H1 (cell line): Measurements from ENCODE around the gene DGKD. TPM values are rescaled to one million over a fixed set of nuclear protein-coding genes. Genes with fewer than 3 reads are reported as not detected.

ENCODE experiments used
- CTCF ChIA-PET: fragments of 300-600 bp; sonication (Branson Sonifier 250); formaldehyde crosslinking; loops from one replicate; lab custom pipeline; 2021; ENCODE audit not compliant: partially characterized antibody; lab: Charles Lee
- POLR2A ChIA-PET: fragments of 300-600 bp; sonication (Branson Sonifier 250); formaldehyde crosslinking; loops from one replicate; lab custom pipeline; 2021; ENCODE audit warnings: inconsistent platforms; ENCODE audit not compliant: partially characterized antibody; lab: Charles Lee
- DNase-seq, 2 experiments: peaks; one replicate each; pipeline versions ENCODE4 v3.0.0 to v3.0.0-alpha.2; 2010 to 2022; ENCODE audit warnings: low spot score in 2 of 2, low read depth in 1 of 2, mixed read lengths in 1 of 2
- FAIRE-seq: peaks from 2 replicates; lab custom pipeline; 2011; peaks lifted over from hg19 to GRCh38; lab: Jason Lieb, UNC
- H2AFZ ChIP-seq: 2 replicates; pipeline ENCODE4 v1.8.1; 2012; ENCODE audit warnings: low read length, inconsistent platforms
- H2AK5ac ChIP-seq: 2 replicates; pipeline ENCODE4 v1.6.1; 2013; ENCODE audit warnings: low read depth, low read length
- H2BK120ac ChIP-seq: replicated peaks from 2 replicates; pipeline ENCODE3; 2013; ENCODE audit warnings: low read depth, low read length, inconsistent platforms
- H2BK12ac ChIP-seq: 2 replicates; pipeline ENCODE4 v1.6.1; 2013; ENCODE audit warnings: low read depth, low read length
- H2BK15ac ChIP-seq: 2 replicates; pipeline ENCODE4 v1.6.1; 2013; ENCODE audit warnings: low read length
- H2BK20ac ChIP-seq: 2 replicates; pipeline ENCODE4 v1.6.1; 2013; ENCODE audit warnings: low read length
- H2BK5ac ChIP-seq: 2 replicates; pipeline ENCODE4 v1.6.1; 2013; ENCODE audit warnings: low read depth, low read length
- H3K14ac ChIP-seq: 2 replicates; pipeline ENCODE4 v1.6.1; 2013; ENCODE audit warnings: inconsistent platforms; ENCODE audit not compliant: insufficient read length
- H3K18ac ChIP-seq: 2 replicates; pipeline ENCODE4 v1.6.1; 2013; ENCODE audit warnings: low read length; ENCODE audit errors: extremely low read depth
- H3K23ac ChIP-seq: 2 replicates; pipeline ENCODE4 v1.6.1; 2013; ENCODE audit warnings: inconsistent platforms; ENCODE audit not compliant: insufficient read length
- H3K23me2 ChIP-seq: 2 replicates; pipeline ENCODE4 v1.6.1; 2013; ENCODE audit warnings: low read depth, low read length
- H3K27ac ChIP-seq: 2 replicates; pipeline ENCODE4 v1.6.1; 2011; ENCODE audit warnings: low read depth, low read length, inconsistent platforms
- H3K27me3 ChIP-seq, 4 experiments: replicated peaks in 1 of 4; 1 replicate in 1 of 4; 2 replicates in 3 of 4; pipeline versions ENCODE4 v1.6.1 to v1.8.1; 2011 to 2013; ENCODE audit warnings: low read length in 3 of 4, mild to moderate bottlenecking in 3 of 4, inconsistent platforms in 2 of 4, mixed read lengths in 2 of 4, moderate library complexity in 1 of 4; ENCODE audit not compliant: control insufficient read depth in 3 of 4, insufficient read depth in 3 of 4; ENCODE audit errors: extremely low read depth in 1 of 4
- H3K36me3 ChIP-seq, 4 experiments: 2 replicates each; pipeline versions ENCODE4 v1.6.1 to v1.8.1; 2011 to 2013; ENCODE audit warnings: mild to moderate bottlenecking in 4 of 4, low read length in 3 of 4, moderate library complexity in 2 of 4, control low read depth in 1 of 4, inconsistent platforms in 1 of 4; ENCODE audit not compliant: insufficient read depth in 4 of 4, control insufficient read depth in 2 of 4
- H3K4ac ChIP-seq: replicated peaks from 2 replicates; pipeline ENCODE3; 2013; ENCODE audit warnings: low read length, low read depth, mixed read lengths, inconsistent platforms; ENCODE audit not compliant: insufficient read length
- H3K4me1 ChIP-seq, 4 experiments: replicated peaks in 1 of 4; 1 replicate in 1 of 4; 2 replicates in 3 of 4; pipeline versions ENCODE4 v1.6.1 to v1.8.1; 2011 to 2013; ENCODE audit warnings: low read length in 3 of 4, inconsistent platforms in 2 of 4, mixed read lengths in 1 of 4; ENCODE audit not compliant: insufficient read depth in 4 of 4, control insufficient read depth in 3 of 4
- H3K4me2 ChIP-seq, 2 experiments: 2 replicates each; pipeline versions ENCODE4 v1.6.1 to v1.8.1; 2011 to 2013; ENCODE audit warnings: low read depth in 2 of 2, low read length in 2 of 2, control low read depth in 1 of 2, inconsistent platforms in 1 of 2, mild to moderate bottlenecking in 1 of 2; ENCODE audit not compliant: insufficient read depth in 1 of 2
- H3K4me3 ChIP-seq, 4 experiments: fragments of 200-600, 300-600 bp in 1 of 4; sonication (generic), shearing (Covaris generic), sonication (Bioruptor Twin) in 1 of 4; 2 replicates each; pipeline versions ENCODE4 v1.5.1 to v1.8.1; 2011 to 2016; ENCODE audit warnings: low read length in 4 of 4, low read depth in 3 of 4, control low read depth in 2 of 4, inconsistent platforms in 2 of 4, mild to moderate bottlenecking in 2 of 4, mixed read lengths in 1 of 4, moderate library complexity in 1 of 4; ENCODE audit not compliant: insufficient read depth in 2 of 4; ENCODE audit errors: extremely low read depth in 1 of 4
- H3K56ac ChIP-seq: replicated peaks from 2 replicates; pipeline ENCODE3; 2013; ENCODE audit warnings: low read depth, mild to moderate bottlenecking, mixed read lengths, low read length, inconsistent platforms; ENCODE audit not compliant: insufficient read length
- H3K79me1 ChIP-seq: 2 replicates; pipeline ENCODE4 v1.6.1; 2013; ENCODE audit warnings: low read depth, low read length, control low read depth
- H3K79me2 ChIP-seq, 2 experiments: 2 replicates each; pipeline versions ENCODE4 v1.6.1 to v1.8.1; 2012 to 2013; ENCODE audit warnings: low read length in 2 of 2, mild to moderate bottlenecking in 2 of 2, inconsistent platforms in 1 of 2; ENCODE audit not compliant: insufficient read depth in 2 of 2, control insufficient read depth in 1 of 2
- H3K9ac ChIP-seq, 4 experiments: replicated peaks in 1 of 4; 1 replicate in 1 of 4; 2 replicates in 3 of 4; pipeline versions ENCODE4 v1.6.1 to v1.8.1; 2011 to 2013; ENCODE audit warnings: low read depth in 3 of 4, low read length in 3 of 4, control low read depth in 2 of 4, mild to moderate bottlenecking in 2 of 4, moderate library complexity in 2 of 4, inconsistent platforms in 1 of 4; ENCODE audit errors: extremely low read depth in 1 of 4
- H3K9me3 ChIP-seq, 2 experiments: 2 replicates each; pipeline versions ENCODE4 v1.6.1 to v1.8.1; 2012 to 2013; ENCODE audit warnings: mild to moderate bottlenecking in 2 of 2, moderate library complexity in 2 of 2, control low read depth in 1 of 2, inconsistent platforms in 1 of 2, low read depth in 1 of 2, low read length in 1 of 2, mixed read lengths in 1 of 2; ENCODE audit not compliant: insufficient read depth in 2 of 2
- H4K20me1 ChIP-seq, 2 experiments: replicated peaks in 1 of 2; 2 replicates each; pipeline versions ENCODE3 to v1.8.1; 2011 to 2013; ENCODE audit warnings: inconsistent platforms in 2 of 2, low read length in 2 of 2, mild to moderate bottlenecking in 1 of 2; ENCODE audit not compliant: insufficient read depth in 2 of 2, control insufficient read depth in 1 of 2
- H4K5ac ChIP-seq: 2 replicates; pipeline ENCODE4 v1.6.1; 2013; ENCODE audit warnings: low read length, low read depth, mixed read lengths, inconsistent platforms; ENCODE audit not compliant: insufficient read length
- H4K8ac ChIP-seq: 2 replicates; pipeline ENCODE4 v1.8.0; 2013; ENCODE audit warnings: mild to moderate bottlenecking, moderate library complexity, low read length, inconsistent platforms; ENCODE audit not compliant: insufficient read depth; ENCODE audit errors: extremely low read depth
- H4K91ac ChIP-seq: replicated peaks from 2 replicates; pipeline ENCODE3; 2013; ENCODE audit warnings: low read length, mixed read lengths, inconsistent platforms; ENCODE audit not compliant: insufficient read length
- EP300 ChIP-seq, 2 experiments: IDR thresholded peaks; 1 replicate in 1 of 2; 2 replicates in 1 of 2; pipeline ENCODE4 v1.6.1; 2011 to 2012; ENCODE audit warnings: low read depth in 2 of 2, low read length in 2 of 2, mild to moderate bottlenecking in 2 of 2, borderline replicate concordance in 1 of 2, inconsistent platforms in 1 of 2, moderate library complexity in 1 of 2
- RAD21 ChIP-seq, 2 experiments: IDR thresholded peaks in 1 of 2; conservative IDR thresholded peaks in 1 of 2; 2 replicates each; pipeline ENCODE4 v1.6.1; 2011; ENCODE audit warnings: low read depth in 2 of 2, low read length in 2 of 2, improper control_type of control experiment in 1 of 2, inconsistent platforms in 1 of 2, mild to moderate bottlenecking in 1 of 2, moderate library complexity in 1 of 2
- RNF2 ChIP-seq: fragments of 200-900, 300-1000 bp; sonication (generic); IDR thresholded peaks from 2 replicates; pipeline ENCODE4 v1.7.1; 2016; ENCODE audit warnings: borderline replicate concordance, low read depth, mild to moderate bottlenecking, antibody characterized with exemption, low read length; ENCODE audit not compliant: poor library complexity, severe bottlenecking; ENCODE audit errors: missing control alignments
- SAP30 ChIP-seq: fragments of 300-600 bp; sonication (generic); IDR thresholded peaks from 2 replicates; pipeline ENCODE4 v1.7.1; 2012; ENCODE audit warnings: low read length, moderate library complexity, mild to moderate bottlenecking, inconsistent platforms; ENCODE audit not compliant: insufficient read depth, insufficient replicate concordance
- SIX5 ChIP-seq: IDR thresholded peaks from 2 replicates; pipeline ENCODE4 v1.6.1; 2011; ENCODE audit warnings: mild to moderate bottlenecking, low read depth, low read length
- YY1 ChIP-seq: IDR thresholded peaks from 2 replicates; pipeline ENCODE4 v1.6.1; 2011; ENCODE audit warnings: low read depth, mild to moderate bottlenecking, low read length
- WGBS, 2 experiments: shearing (Covaris generic) in 1 of 2; methylation state at CpG; one replicate each; pipeline versions ENCODE4 v1.1.6 to v1.1.7; 2013 to 2015; ENCODE audit warnings: low lambda C conversion rate in 2 of 2, mixed read lengths in 2 of 2, inconsistent platforms in 1 of 2, low coverage in 1 of 2, missing lambda C conversion rate in 1 of 2; ENCODE audit not compliant: insufficient replicate concordance in 2 of 2, insufficient coverage in 1 of 2, insufficient read length in 1 of 2; ENCODE audit errors: extremely low coverage in 1 of 2, missing lambda C conversion rate in 1 of 2; 5-methylcytosine and 5-hydroxymethylcytosine counted together
- polyA plus RNA-seq, 7 experiments: library from polyadenylated mRNA; depleted of rRNA in 3 of 7; stranded (reverse) in 5 of 7; unstranded in 2 of 7; fragments of >200 nt in 5 of 7; fragments of 200-250 nt in 2 of 7; gene quantifications; 1 replicate in 5 of 7; 2 replicates in 1 of 7; 4 replicates in 1 of 7; pipeline versions ENCODE4 v1.2.1 to v1.2.3, GENCODE V29; 2011 to 2013; ENCODE audit warnings: missing spikeins in 2 of 7, mixed read lengths in 2 of 7
- total RNA-seq: library from RNA; stranded (reverse); fragmentation: NEBNext Ultra II Directional; extraction: Animal tissue kit (Norgen Biotek cat#: 25700); gene quantifications from 2 replicates; pipeline ENCODE4 v1.2.1, GENCODE V29; 2021
- TF ChIP-seq, protein P1 (sequence below), 3 experiments: IDR thresholded peaks; 1 replicate in 2 of 3; 2 replicates in 1 of 3; pipeline versions ENCODE4 v1.5.1 to v1.6.1; 2011; ENCODE audit warnings: low read length in 3 of 3, mild to moderate bottlenecking in 3 of 3, inconsistent platforms in 2 of 3, low read depth in 1 of 3, moderate library complexity in 1 of 3; ENCODE audit not compliant: insufficient read depth in 1 of 3; ENCODE audit errors: control extremely low read depth in 1 of 3

DGKD gene
- total and polyA plus RNA-seq, 2 of the 8 experiments (the other 6 are each of a cell fraction or from before 2014, with no cell fraction given) = 7.7 to 30.9 TPM

DNA sequence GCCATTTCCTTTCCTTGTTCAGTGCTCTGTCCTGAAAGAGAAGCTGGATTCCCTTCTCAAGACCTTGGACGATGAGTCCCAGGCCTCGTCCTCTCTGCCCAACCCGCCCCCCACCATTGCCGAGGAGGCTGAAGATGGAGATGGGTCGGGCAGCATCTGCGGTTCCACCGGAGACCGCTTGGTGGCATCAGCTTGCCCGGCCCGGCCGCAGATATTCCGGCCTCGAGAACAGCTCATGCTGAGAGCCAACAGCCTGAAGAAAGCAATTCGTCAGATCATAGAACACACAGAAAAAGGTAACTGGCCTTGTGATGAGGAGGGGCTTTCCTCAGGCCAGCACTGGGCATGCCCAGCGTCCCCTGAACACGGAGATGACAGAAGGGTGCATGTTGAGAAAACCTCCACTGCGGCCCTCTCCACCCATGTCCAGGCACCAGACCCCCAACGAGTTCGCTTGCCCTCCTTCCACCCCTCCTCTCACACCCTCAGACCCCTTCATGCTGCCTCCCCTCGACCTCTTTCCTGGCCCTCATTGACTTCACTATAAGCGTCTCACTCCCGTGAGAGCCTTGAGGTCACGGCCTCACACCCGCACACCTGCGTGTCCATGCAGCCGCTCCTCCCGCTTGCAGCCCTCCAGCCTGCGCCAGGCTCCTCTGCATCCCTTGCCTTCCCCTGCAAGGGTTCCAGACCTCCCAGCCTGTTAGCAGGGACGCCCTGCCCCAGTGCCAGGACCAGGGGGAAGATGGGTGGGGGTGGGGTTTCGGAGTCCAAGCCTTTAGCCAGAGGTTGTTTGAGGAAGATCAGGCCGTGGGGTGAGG, 95.0 kb downstream of the DGKD start:
- Histone ChIP-seq H2BK5ac (no peak overlapping the region), H3K27me3 (no peaks in the 10 kb centered on the region), H4K5ac (no peak overlapping the region), H3K9me3 (no peaks in the 10 kb centered on the region), H2BK120ac (no peak overlapping the region), H3K79me2 (no peaks in the 10 kb centered on the region), H3K4me2 (no peak overlapping the region), H4K20me1 (peaks cover 0 to 1% of the 10 kb centered on the region in 2 experiments), H3K27ac (no peak overlapping the region), H3K36me3 (peaks cover 0 to 4% (median 1%) of the 10 kb centered on the region in 4 experiments; a peak in 3 of 8 replicates), H3K56ac (no peak overlapping the region), H2BK15ac (no peak overlapping the region), H3K23me2 (no peaks in the 10 kb centered on the region), H4K91ac (no peak overlapping the region), H3K18ac (peak overlapping the region; percentile 51; the same call in 1 of the 2 replicates), H3K79me1 (no peaks in the 10 kb centered on the region), H2BK12ac (no peak overlapping the region), H3K4me3 (no peak overlapping the region), H3K14ac (no peak overlapping the region), H3K9ac (no peak overlapping the region; a peak in 1 of 7 replicates), H3K4ac (no peak overlapping the region), H2AK5ac (no peak overlapping the region), H2AFZ (no peak overlapping the region), H3K4me1 (no peaks in the 10 kb centered on the region; a peak in 1 of 7 replicates), H4K8ac (no peak overlapping the region; the same call in 1 of the 2 replicates), H2BK20ac (no peak overlapping the region), H3K23ac (no peak overlapping the region)
- DNase-seq = peak; percentile 38 to 85
- 64% methylated on average over 27 of the region's 31 CpGs; no CpG with 5 or more reads in 1 of the 2 experiments for WGBS, 2 experiments
- ChIA-PET POLR2A (no interaction called here), CTCF (interaction anchor here (0.7 to 3.5 kb wide), 40 partner anchors 9 to 479 kb away, joined by 3 to 35 read pairs (median 4); partner anchors contain the start of gene UGT1A5)
- FAIRE-seq = peak; percentile 48
- no peak for TF ChIP-seq EP300 (IDR thresholded peaks at IDR 0.05; ENCODE audit: borderline replicate concordance in 1 of 2, low read depth in 2 of 2, low read length in 2 of 2)
- no peak for TF ChIP-seq SAP30
- TF ChIP-seq YY1 = peak; percentile 64; the same call in 1 of the 2 replicates
- TF ChIP-seq SIX5 = no peak
- no peak for TF ChIP-seq RNF2
- TF ChIP-seq, protein P1, sequence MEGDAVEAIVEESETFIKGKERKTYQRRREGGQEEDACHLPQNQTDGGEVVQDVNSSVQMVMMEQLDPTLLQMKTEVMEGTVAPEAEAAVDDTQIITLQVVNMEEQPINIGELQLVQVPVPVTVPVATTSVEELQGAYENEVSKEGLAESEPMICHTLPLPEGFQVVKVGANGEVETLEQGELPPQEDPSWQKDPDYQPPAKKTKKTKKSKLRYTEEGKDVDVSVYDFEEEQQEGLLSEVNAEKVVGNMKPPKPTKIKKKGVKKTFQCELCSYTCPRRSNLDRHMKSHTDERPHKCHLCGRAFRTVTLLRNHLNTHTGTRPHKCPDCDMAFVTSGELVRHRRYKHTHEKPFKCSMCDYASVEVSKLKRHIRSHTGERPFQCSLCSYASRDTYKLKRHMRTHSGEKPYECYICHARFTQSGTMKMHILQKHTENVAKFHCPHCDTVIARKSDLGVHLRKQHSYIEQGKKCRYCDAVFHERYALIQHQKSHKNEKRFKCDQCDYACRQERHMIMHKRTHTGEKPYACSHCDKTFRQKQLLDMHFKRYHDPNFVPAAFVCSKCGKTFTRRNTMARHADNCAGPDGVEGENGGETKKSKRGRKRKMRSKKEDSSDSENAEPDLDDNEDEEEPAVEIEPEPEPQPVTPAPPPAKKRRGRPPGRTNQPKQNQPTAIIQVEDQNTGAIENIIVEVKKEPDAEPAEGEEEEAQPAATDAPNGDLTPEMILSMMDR (IDR thresholded peaks at IDR 0.05; ENCODE audit: control extremely low read depth in 1 of 3, insufficient read depth in 1 of 3, low read depth in 1 of 3, low read length in 3 of 3) = peak; percentile 79 to 89 (median 83)
- peak; percentile 60 to 78 for TF ChIP-seq RAD21 (IDR thresholded peaks at IDR 0.05 in 1 of 2, conservative IDR thresholded peaks at IDR 0.05 in 1 of 2; ENCODE audit: low read depth in 2 of 2, low read length in 2 of 2)
